NCI-H82 (cell line): ENCODE data around the gene UFM1.
"Not testable (repeated sequence)": the region's sequence is repeated elsewhere in the genome, so short reads cannot be mapped to it uniquely, and the experiment has no call there.

Experiments
- DNase-seq: peaks from one replicate; lab custom pipeline; 2025; lab: John Stamatoyannopoulos, UW

Gene UFM1

DNA sequence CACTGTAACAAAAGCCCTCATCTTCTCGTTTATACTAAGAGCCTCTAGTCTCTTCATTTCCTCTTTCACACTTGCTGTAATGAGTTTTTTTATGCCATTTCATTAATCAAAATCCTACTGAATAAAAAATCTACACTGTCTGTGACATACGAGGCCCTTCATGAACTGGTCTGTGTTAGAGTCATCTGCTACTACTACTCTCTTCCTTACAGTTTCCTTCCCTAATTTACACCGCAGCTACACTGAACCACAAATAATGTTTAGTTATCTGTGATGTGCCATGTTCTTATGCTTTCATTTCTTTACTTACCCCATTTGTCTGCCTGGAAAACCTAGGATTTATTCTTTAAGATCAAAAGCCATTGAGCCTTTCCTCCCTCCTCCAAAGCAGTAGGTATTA is 16.0 kb downstream of the UFM1 start:
- DNase-seq = no peak

DNA sequence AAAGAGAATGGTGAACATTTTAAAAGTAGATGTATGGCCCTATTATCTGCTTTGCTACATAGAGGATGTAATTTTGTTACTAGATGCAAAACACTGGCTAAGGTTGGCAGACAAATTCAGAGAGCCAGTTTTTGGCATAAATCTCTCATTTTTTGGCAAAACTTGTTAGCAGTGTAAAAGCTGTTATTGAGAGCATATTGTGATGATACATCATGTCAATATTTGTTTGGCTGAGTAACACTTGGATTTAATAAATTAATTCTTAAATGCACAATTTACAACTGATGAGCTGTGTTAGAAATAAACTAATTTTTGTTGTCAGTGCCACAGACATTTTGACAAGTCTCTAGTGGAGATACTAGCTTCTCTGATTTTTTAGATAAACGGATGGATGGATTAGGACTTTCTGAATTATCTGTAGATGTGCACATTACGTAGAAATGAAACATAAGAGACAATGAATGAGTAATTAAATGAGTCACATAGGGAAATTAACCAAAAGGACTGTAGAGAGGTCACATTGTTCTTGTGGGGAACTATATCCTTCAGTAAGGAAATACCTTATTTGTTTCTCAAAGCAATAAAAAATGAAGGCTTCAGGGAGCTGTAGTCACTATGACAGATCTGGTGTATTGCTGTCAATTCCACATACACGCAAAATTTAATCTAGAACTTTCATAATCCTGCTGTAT is 17.4 kb downstream of the UFM1 start:
- no peak for DNase-seq

DNA sequence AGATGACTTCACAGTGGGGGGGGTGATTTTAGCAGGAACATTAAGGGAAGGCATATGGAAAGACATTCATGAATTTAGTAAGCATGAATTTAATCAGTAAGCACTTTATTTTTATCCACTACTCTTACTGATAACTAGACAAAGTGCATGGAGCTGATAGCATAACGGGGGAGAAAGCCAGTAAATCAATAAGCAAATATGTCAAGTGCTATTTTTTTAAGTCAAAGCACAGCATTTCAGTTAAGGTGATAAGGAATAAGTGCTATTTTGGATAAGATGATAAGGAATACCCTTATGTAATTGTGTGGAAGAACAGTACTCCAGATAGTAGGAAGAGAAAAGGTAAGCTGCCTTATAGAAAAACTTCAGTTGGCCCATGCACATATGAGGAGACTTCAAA is 19.4 kb downstream of the UFM1 start:
- no peak for DNase-seq

DNA sequence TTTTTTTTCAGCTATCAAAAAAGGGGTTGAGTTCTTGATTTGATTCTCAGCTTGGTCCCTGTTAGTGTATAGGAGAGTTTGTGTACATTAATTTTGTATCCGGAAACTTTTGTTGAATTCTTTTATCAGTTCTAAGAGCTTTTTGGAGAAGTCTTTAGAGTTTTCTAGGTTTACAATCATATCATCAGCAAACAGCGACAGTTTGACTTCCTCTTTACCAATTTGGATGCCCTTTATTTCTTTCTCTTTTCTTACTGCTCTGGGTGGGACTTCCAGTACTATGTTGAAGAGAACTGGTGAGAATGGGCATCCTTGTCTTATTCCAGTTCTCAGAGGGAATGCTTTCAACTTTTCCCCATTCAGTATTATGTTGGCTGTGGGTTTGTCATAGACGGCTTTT is 20.4 kb downstream of the UFM1 start:
- DNase-seq = not testable (repeated sequence)

DNA sequence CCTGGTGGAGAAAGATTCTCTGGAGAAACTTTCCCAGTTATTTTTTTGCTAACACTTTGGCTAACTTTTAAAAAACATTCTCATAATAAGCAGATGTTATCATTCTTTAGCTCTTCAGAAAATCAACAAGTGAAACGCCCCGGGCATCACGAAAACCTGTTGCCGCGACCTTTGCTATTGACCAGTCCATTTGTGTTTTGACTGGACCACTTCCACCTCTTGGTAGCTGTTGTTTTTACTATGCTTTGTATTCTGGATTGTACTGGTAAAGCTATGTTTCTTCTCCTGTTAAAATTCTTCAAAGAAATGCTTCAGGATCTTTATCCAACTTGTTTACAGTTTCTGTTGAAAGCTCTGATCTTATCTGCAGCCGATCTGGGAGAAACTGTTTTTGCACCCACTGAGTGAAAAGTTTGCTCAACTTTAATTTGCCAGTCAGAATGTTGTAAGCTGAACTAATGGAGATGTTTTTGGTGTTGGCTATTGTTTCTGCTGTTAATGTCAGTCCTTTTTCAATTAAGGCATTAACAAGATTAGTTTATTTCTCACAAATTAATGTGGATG is 23.3 kb downstream of the UFM1 start:
- no peak for DNase-seq

DNA sequence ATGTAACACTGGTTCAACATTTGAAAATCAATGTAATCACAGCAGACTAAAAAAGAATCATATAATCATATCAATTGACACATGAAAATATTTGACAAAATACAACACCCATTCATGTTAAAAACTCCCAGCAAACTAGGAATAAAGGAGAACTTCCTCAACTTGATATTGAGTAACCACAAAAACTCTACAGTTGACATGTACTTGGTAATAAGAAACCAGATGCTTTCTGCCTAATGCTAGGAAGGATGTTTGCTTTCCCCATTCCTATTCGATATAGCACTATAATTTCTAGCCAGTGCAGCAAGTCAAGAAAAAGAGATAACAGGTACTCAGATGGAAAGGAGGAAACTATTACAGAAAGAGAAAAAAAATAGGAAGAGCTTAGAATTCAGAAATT is 26.9 kb downstream of the UFM1 start:
- DNase-seq = no peak

DNA sequence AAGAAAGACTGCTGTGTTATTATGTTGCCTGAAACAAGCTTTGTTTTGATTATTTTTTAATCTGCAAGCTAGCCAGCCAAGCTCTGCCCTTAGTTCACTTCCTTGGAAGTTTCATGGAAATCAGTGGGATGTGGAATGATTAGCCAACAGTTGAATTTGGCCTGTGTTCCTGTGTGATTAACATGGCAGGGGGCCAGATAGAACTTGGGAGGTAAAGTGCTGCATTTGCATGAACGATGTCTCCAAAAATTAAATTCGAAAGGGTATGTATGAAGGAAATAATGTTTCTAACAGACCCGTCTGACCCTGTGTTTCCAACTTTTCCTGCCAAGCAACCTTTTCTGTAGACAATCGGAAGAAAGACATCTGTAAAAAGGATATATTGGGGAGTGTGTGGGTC is 32.2 kb downstream of the UFM1 start:
- DNase-seq = no peak

DNA sequence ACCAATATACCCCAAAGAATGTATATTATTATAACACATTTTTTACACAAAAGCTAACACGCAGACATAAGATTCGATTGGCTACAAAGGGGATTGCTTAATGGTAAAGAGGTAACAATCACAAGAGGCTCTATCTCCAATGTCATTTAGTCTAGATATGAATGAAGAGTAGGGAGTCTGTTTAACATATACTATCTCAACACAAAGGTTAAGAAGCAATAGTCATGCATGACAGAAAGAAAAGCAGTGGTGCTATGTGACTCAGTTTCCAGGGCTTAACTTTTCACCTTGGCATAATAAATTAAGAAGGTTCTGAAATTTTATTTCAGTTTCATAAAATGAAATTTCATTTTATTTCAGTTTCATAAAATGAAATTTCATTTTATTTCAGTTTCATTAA is 33.3 kb downstream of the UFM1 start:
- DNase-seq = no peak

DNA sequence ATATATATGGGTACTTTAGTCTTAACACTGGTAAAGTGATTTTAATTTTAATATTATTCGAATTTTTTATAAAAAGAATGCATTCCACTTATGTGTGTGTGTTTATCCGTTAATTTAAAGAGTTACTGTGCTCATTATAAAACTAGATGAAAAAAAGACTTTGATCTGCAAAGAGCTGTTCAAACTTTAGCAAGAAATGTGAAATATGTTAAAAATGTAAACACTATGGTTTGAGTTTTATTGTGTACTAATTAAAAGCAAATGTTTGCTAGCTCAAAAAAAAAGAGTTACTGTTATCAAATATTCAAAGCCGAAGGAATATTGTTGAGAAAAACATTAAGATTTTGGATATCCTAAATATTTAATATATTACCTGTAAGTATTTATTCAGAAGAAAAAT is 34.5 kb downstream of the UFM1 start:
- DNase-seq = no peak

DNA sequence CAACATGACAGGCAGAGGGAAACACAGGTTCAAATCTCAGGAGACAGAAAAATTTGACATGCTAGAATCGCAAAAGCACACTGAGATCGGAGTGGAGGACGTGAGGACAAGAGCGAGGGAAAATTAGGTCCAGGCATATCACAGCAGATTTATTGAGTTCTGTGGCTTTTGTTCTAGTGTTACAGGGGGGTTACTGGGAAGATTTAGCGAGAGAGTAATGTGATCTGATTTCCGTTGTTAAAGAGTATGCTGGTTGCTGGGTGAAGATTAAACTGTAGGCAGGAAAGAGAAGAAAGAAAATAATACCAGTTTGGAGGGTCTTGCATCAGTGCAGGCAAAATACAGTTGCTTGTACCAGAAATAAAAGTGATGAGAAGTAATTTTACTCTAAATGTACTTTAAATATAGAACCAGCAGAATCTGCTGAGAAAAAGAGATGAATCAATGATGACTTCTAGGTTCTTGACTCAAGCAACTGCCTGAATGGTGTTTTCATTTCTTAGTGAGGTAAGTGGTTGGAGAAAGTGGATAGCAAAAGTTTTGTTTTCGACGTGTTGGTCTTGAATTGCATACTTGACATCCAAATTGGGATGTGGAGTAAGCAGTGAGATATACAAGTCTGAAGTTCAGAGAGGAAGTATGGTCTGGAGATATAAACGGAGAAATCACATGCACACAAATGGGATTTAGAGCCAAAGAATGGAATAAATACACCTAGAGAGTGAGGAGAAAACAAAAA is 35.7 kb downstream of the UFM1 start:
- no peak for DNase-seq

DNA sequence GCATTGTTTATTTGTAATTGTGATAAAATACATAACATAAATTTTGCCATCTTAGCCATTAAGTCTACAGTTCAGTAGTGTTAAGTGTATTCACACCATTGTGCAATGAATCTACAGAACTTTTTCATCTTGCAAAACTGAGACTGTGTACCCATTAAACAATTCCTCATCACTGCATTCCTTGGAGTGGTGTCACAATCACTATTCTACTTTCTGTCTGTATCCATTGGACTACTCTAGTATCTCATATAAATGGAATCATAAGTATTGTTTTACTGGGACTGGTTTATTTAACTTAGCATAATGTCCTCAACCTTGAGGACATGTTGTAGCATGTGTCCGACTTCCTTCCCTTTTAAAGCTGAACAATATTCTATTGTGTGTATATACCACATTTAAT is 36.8 kb downstream of the UFM1 start:
- DNase-seq = no peak

DNA sequence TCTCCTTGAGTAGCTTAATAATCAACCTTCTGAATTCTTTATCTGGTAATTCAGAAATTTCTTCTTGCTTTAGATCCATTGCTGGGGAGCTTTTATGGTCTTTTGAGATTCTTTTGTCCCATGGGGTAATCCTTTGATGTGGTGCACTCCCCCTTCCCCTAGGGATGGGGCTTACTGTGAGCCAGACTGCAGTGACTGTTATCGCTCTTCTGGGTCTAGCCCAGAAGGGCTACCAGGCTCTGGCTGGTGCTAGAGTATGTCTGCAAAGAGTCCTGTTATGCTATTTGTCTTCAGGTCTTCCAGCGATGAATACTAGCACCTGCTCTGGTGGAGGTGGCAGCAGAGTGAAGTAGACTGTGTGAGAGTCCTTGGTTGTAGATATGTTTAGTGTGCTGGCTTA is 41.7 kb downstream of the UFM1 start:
- DNase-seq = no peak

DNA sequence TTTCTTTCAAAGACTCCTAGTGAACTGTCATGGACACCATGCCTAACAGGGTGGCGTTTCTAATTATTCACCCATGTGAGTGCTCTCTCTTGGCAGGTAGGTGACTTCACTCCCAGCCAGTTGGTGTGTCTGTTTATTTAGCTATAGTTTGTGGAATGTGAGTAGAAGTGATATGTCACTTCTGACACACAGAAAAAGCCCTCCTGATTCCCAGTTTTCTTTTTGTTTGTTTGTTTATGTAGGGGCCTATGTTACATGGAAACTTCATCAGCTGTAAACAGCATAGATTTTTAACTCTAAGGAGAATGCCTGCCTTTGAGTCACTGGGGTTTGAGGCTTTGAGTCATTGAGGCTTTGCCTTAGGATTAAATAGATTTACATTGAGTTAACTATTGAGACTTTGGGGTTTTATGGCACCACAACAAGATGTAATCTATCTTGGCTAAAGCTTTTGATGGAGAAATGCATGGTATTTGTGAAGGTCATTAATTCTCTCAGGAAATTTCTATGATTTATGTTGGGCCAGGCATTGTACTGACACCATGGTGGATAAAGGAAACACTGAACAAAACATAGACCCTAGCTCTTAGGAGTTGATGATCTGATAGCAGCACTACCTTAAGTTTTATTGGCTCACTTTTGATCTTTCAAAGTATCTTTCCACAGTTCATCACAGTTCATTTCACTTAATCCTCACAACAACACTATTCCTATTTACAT is 45.3 kb downstream of the UFM1 start:
- DNase-seq = no peak

DNA sequence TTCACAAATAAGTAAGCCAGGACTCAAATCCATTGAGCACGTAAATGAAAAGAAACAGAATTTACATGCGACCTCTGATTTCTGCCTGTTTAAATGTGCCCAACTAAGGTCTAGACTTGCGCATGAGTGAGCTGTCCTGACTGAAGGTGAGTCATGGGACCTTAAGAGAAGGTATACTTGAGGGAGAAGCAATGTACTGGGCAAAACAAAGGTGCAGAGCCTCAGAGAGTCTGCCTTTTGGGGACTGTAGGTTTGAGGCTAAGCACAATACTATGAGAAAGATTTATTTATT is 45.8 kb downstream of the UFM1 start:
- DNase-seq = no peak

DNA sequence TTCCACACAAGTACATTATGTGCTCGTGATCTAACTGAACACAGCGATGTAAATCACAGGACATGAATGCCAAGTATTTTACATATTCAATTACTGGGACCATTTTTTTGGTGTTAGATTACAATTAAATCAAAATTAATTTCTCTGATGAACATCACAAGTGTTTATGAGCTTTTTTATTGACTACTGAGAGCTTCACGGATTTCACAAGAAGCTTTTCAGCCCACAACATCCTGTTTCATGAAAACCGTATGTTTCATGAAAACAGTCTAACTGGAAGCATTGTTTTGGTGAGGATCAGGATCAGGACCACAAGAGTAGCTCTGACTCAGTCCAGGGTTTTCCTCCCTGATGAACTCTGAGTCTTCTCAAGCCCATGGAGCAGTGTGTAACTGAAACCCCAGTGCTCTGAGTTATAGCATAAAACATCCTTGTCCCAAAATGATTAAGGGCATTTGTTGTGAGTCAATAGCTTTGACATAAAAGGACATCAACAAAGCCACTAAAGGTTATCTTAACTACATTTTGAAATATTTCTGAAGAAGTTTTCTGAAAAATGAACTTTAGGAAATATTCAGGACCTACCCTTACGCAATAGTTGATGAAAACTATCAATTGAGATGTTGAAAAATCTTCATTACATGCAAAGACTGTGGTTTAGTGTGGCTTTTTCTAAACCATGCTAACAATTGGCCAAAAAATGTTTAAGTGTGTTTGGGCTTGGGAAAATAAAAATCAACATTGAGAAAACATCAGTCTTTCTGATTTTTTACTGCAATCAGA is 49.3 kb downstream of the UFM1 start:
- DNase-seq = no peak

DNA sequence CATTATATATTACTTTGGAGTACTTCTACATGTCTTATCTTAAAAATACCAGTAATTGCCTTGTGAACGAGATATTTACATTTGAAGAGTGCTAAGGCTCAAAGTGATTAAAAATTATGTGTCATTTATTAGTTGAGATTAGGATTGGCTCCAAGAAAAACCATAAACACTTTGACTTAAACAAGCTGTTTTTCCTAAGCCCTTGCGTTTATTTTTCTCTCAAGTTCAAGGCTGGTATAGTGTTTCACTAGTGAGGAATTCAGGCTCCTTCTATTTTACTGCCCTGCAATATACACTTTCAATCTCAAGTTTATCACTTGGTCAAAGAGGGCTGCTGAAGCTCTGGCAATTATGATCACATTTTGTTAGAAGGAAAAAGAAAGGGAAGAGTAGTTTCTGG is 49.9 kb downstream of the UFM1 start:
- DNase-seq = no peak

DNA sequence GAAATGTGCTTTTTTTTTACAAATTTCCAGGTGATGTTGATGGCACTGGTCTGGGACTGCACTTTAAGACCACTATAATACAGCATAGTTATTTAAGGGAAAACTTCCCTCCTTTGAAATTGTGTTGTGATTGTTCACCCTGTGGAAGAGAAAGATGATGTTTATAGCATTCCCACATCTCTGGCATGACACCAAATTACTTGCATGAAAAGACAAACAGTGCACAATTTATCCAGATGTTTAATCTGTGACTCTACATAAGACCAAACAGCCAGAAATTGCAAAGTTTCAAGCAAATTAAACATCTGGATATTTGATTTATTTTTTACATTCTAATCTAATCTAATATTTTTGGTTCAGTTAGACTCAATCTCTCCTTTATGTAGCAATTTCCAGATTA is 51.6 kb downstream of the UFM1 start:
- no peak for DNase-seq

DNA sequence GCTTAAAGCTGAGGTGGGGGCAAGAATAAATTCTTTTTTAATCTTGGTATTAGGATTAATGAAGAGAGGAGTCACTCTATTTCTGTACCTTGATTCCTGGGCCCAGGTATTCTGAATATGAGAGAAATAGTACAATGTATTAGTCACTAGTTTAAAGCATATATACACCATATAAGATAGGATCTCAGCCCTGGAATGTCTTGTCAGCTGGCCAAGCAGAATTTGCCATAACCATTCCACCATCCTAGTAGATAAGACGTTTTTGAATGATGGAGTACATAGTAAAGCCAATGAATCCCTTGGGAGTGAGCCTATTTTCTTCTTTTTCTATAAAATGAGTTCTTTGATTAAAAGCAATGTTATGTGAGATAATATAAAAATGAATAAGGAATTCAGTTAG is 55.6 kb downstream of the UFM1 start:
- no peak for DNase-seq

DNA sequence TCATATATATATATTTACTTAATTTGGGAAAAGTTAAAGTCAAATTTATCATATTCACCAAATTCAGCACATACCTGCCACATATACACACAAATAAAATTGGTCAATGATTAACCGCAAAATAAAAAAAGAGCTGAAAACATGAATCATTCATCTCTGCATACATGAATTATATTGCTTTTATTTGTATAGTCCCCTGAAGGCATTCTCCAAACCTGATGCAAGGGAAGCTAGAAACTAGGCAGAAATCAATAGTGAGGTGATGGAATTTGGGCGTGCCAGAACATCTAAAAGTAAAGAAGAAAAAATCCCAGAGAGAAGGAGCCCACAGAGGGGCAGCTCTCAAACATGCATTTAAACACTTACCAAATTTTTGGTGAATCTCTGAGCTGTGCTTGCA is 60.1 kb downstream of the UFM1 start:
- DNase-seq = no peak

DNA sequence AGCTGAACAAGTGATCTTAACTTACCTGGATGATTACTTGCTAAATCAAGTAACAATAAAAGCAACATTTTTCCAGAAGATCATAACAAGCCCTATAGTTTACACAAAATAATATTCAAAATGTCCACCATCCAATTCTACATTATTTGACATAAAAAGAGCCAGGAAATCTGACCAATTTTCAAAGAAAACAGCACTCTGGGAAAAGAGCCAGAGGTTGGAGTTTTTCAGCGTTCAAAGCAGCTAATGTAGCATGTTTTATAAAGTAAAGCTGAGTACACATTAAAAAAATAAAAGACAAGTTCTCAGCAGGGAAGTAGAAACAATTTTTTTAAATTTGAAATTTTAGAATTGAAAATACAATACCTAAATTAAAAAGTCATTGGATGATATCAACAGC is 62.6 kb downstream of the UFM1 start:
- DNase-seq = no peak
